ENCODE data around the gene SCLY. TPM values are rescaled to one million over a fixed set of nuclear protein-coding genes. Genes with fewer than 3 reads are reported as not detected.

Gene SCLY
- total and polyA plus RNA-seq, 2 donors (not counting 1 experiment from before 2014, with no cell fraction given), result 5.3 to 16.5 TPM

DNA sequence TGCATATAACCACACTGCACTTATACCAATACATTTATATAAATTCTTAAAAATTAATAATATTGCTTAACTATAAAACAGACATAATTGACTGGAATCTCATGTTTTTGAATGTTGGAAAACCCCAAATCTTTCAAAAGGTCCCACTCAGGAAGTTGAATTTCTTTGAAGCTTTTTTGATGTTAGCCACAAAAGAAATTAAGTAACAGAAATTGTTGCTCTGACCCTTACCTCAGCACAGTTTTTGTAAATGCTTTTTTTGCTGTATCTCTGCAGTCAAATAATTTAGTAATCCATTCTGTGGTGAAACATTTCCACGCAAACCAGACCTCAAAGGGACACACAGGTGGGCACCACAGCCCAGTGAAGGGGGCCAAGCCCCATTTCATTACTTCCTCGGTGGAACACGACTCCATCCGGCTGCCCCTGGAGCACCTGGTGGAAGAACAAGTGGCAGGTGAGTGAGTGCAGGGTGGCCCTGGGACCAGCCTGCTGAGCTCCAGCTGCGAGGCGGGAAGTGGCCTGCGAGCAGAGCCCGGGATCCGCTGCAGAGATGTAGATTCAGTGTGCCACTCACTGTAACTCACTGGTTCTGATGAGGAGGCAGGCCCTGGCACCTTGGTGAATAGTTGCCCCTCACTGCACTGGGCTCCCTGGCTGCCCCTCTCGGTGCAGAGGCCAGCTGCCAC lies 8.4 kb downstream of the SCLY start:
- Histone ChIP-seq H3K36me3 (ENCODE audit: control insufficient read depth, insufficient read depth, low read length) (peaks cover 8% of the 10 kb centered on the region), H3K9ac (ENCODE audit: insufficient read depth, low read length) (no peak overlapping the region), H3K4me3 (replicated peaks in 1 of 4; ENCODE audit: control extremely low read depth in 1 of 4, insufficient read depth in 1 of 4, low read depth in 3 of 4, low read length in 4 of 4) (no peak overlapping the region), H3K79me2 (ENCODE audit: control insufficient read depth, insufficient read depth, low read length) (no peaks in the 10 kb centered on the region), H3K9me3 (ENCODE audit: control insufficient read depth, insufficient read depth, low read depth, low read length) (no peaks in the 10 kb centered on the region), H3K27me3 (ENCODE audit: control insufficient read depth, insufficient read depth, low read length) (no peaks in the 10 kb centered on the region), H3K27ac (ENCODE audit: insufficient read depth, low read length) (no peak overlapping the region), H3K4me1 (ENCODE audit: control insufficient read depth, extremely low read depth, insufficient read depth, low read length) (no peaks in the 10 kb centered on the region), H4K20me1 (ENCODE audit: control insufficient read depth, extremely low read depth, insufficient read depth, low read length) (no peaks in the 10 kb centered on the region), H2AFZ (ENCODE audit: low read length) (no peak overlapping the region), H3K4me2 (ENCODE audit: extremely low read depth, insufficient read depth, low read length) (no peak overlapping the region)
- no peak for DNase-seq (ENCODE audit: low read depth in 2 of 2)
- no peak for TF ChIP-seq EZH2 (IDR thresholded peaks at IDR 0.05; ENCODE audit: low read length, missing control alignments)
- TF ChIP-seq, protein P1, sequence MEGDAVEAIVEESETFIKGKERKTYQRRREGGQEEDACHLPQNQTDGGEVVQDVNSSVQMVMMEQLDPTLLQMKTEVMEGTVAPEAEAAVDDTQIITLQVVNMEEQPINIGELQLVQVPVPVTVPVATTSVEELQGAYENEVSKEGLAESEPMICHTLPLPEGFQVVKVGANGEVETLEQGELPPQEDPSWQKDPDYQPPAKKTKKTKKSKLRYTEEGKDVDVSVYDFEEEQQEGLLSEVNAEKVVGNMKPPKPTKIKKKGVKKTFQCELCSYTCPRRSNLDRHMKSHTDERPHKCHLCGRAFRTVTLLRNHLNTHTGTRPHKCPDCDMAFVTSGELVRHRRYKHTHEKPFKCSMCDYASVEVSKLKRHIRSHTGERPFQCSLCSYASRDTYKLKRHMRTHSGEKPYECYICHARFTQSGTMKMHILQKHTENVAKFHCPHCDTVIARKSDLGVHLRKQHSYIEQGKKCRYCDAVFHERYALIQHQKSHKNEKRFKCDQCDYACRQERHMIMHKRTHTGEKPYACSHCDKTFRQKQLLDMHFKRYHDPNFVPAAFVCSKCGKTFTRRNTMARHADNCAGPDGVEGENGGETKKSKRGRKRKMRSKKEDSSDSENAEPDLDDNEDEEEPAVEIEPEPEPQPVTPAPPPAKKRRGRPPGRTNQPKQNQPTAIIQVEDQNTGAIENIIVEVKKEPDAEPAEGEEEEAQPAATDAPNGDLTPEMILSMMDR (conservative IDR thresholded peaks at IDR 0.05 in 1 of 2, IDR thresholded peaks at IDR 0.05 in 1 of 2; ENCODE audit: low read depth in 1 of 2, low read length in 2 of 2), result no peak

DNA sequence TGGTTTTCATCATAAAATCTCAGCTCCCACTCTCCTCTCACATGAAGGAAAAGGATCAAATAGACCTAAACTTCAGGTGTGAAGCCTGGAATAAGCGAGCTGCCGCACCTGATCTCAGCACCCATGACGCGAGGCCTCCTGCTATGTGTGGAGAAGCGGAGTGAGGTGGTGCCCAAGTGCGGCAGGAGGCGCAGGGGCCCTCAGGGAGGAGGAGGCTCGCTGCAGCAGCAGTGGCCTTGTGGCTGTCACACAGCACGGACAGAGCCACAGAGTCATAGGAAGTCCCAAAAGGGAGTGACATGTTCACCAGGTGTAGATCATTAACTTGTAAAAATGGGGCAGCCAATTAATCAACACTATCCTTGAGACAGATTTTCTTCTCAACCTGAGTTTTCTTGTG lies 9.1 kb downstream of the SCLY start:
- no peak overlapping the region for H3K9ac ChIP-seq (ENCODE audit: insufficient read depth, low read length)
- H3K9me3 ChIP-seq (ENCODE audit: control insufficient read depth, insufficient read depth, low read depth, low read length), result no peaks in the 10 kb centered on the region
- no peaks in the 10 kb centered on the region for H3K27me3 ChIP-seq (ENCODE audit: control insufficient read depth, insufficient read depth, low read length)
- no peak overlapping the region for H3K4me2 ChIP-seq (ENCODE audit: extremely low read depth, insufficient read depth, low read length)
- no peak overlapping the region for H3K27ac ChIP-seq (ENCODE audit: insufficient read depth, low read length)
- peaks cover 8% of the 10 kb centered on the region for H3K36me3 ChIP-seq (ENCODE audit: control insufficient read depth, insufficient read depth, low read length)
- H2AFZ ChIP-seq (ENCODE audit: low read length), result no peak overlapping the region
- no peaks in the 10 kb centered on the region for H3K79me2 ChIP-seq (ENCODE audit: control insufficient read depth, insufficient read depth, low read length)
- DNase-seq (ENCODE audit: low read depth in 2 of 2), result no peak
- TF ChIP-seq EZH2 (IDR thresholded peaks at IDR 0.05; ENCODE audit: low read length, missing control alignments), result no peak
- TF ChIP-seq, protein P1 (conservative IDR thresholded peaks at IDR 0.05 in 1 of 2, IDR thresholded peaks at IDR 0.05 in 1 of 2; ENCODE audit: low read depth in 1 of 2, low read length in 2 of 2), result no peak
- H4K20me1 ChIP-seq (ENCODE audit: control insufficient read depth, extremely low read depth, insufficient read depth, low read length), result no peaks in the 10 kb centered on the region
- H3K4me1 ChIP-seq (ENCODE audit: control insufficient read depth, extremely low read depth, insufficient read depth, low read length), result no peaks in the 10 kb centered on the region
- no peak overlapping the region for H3K4me3 ChIP-seq (replicated peaks in 1 of 4; ENCODE audit: control extremely low read depth in 1 of 4, insufficient read depth in 1 of 4, low read depth in 3 of 4, low read length in 4 of 4)

DNA sequence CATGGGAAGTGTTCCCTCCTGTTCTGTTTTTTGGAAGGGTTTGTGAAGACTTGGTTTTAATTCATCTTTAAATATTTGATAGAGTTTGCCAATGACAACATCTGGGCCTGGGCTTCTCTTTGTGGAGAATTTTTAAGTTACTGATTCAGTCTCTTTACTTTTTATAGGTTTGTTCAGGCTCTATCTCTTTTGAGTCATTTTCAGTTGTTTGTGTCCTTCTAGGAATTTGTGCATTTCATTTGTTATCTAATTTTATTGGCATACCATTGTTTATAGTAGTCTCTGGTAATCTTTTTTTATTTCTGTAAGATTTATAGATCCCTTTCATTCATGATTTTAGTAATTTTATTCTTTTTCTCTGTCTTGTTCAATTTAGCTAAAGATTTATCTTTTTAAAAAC lies 14.6 kb downstream of the SCLY start:
- H3K4me1 ChIP-seq (ENCODE audit: control insufficient read depth, extremely low read depth, insufficient read depth, low read length), result no peaks in the 10 kb centered on the region
- H3K9ac ChIP-seq (ENCODE audit: insufficient read depth, low read length), result no peak overlapping the region
- no peak overlapping the region for H2AFZ ChIP-seq (ENCODE audit: low read length)
- DNase-seq (ENCODE audit: low read depth in 2 of 2), result no peak
- no peaks in the 10 kb centered on the region for H3K9me3 ChIP-seq (ENCODE audit: control insufficient read depth, insufficient read depth, low read depth, low read length)
- TF ChIP-seq, protein P1 (conservative IDR thresholded peaks at IDR 0.05 in 1 of 2, IDR thresholded peaks at IDR 0.05 in 1 of 2; ENCODE audit: low read depth in 1 of 2, low read length in 2 of 2), result no peak
- TF ChIP-seq EZH2 (IDR thresholded peaks at IDR 0.05; ENCODE audit: low read length, missing control alignments), result no peak
- no peaks in the 10 kb centered on the region for H3K79me2 ChIP-seq (ENCODE audit: control insufficient read depth, insufficient read depth, low read length)
- H3K27me3 ChIP-seq (ENCODE audit: control insufficient read depth, insufficient read depth, low read length), result no peaks in the 10 kb centered on the region
- H3K4me3 ChIP-seq (replicated peaks in 1 of 4; ENCODE audit: control extremely low read depth in 1 of 4, insufficient read depth in 1 of 4, low read depth in 3 of 4, low read length in 4 of 4), result no peak overlapping the region
- H3K36me3 ChIP-seq (ENCODE audit: control insufficient read depth, insufficient read depth, low read length), result no peaks in the 10 kb centered on the region
- no peak overlapping the region for H3K4me2 ChIP-seq (ENCODE audit: extremely low read depth, insufficient read depth, low read length)
- H4K20me1 ChIP-seq (ENCODE audit: control insufficient read depth, extremely low read depth, insufficient read depth, low read length), result no peaks in the 10 kb centered on the region
- H3K27ac ChIP-seq (ENCODE audit: insufficient read depth, low read length), result no peak overlapping the region
